GM12874 (cell line): ENCODE measurements around the gene GOSR2.

ENCODE experiments used
- CTCF ChIP-seq: IDR thresholded peaks from 2 replicates; pipeline ENCODE4 v1.5.1; 2011; ENCODE audit warnings: low read depth, mild to moderate bottlenecking, control low read depth, low read length, moderate library complexity; ENCODE audit not compliant: insufficient read depth

Gene GOSR2

GRCh38 chr17:46903762-46904672 is 18.9 kb upstream of the GOSR2 start:
- TF ChIP-seq CTCF: no peak

- no peak for TF ChIP-seq CTCF
These were observed 14.8 kb upstream of the GOSR2 start for GRCh38 chr17:46908068-46908737.

GRCh38 chr17:46910179-46910927 is 12.6 kb upstream of the GOSR2 start:
- no peak for TF ChIP-seq CTCF

GRCh38 chr17:46911311-46911710 is 11.6 kb upstream of the GOSR2 start:
- TF ChIP-seq CTCF: no peak

- TF ChIP-seq CTCF: no peak
These were observed 7.4 kb upstream of the GOSR2 start for GRCh38 chr17:46915596-46915995.

- TF ChIP-seq CTCF: no peak
These were observed 6.7 kb upstream of the GOSR2 start for GRCh38 chr17:46916211-46916610.

GRCh38 chr17:46916623-46917022 is 6.3 kb upstream of the GOSR2 start:
- no peak for TF ChIP-seq CTCF
